HepG2 (cell line): ENCODE data around the gene IQCE. TPM values are rescaled to one million over a fixed set of nuclear protein-coding genes. Genes with fewer than 3 reads are reported as not detected.

Source experiments
- ATAC-seq: fragments of 200-7000 bp; cut with Tn5 transposase; 3 replicates; pipeline ENCODE4 v1.9.1; 2020; ENCODE audit warnings: mild to moderate bottlenecking, moderate library complexity
- BruUV-seq: library from RNA; stranded (reverse); fragments of 400-500 nt; replicated peaks from 2 replicates; lab custom pipeline; 2021; lab: Mats Ljungman, UMichigan
- CTCF ChIA-PET: fragments of 300-600 bp; formaldehyde crosslinking; extraction: SDS; loops from one replicate; lab custom pipeline; 2021; ENCODE audit warnings: low total read pairs, inconsistent platforms, low intra/inter-chr PET ratio; lab: Yijun Ruan, JAX
- POLR2A ChIA-PET: fragments of 350-600 bp; sonication (Branson Sonifier 250); formaldehyde crosslinking; loops from one replicate; lab custom pipeline; 2020; ENCODE audit warnings: antibody characterized with exemption, inconsistent platforms; lab: Yijun Ruan, JAX
- DNase-seq: peaks from one replicate; pipeline ENCODE4 v3.0.0-alpha.2; 2015; ENCODE audit warnings: low spot score
- FAIRE-seq: peaks from 3 replicates; lab custom pipeline; 2011; peaks lifted over from hg19 to GRCh38; lab: Jason Lieb, UNC
- H2AFZ ChIP-seq: one replicate; pipeline ENCODE4 v1.6.1; 2011; ENCODE audit warnings: low read length, inconsistent platforms
- H3K27ac ChIP-seq: fragments of 300-600 bp; 3 replicates; pipeline ENCODE4 v1.8.0; 2011; ENCODE audit warnings: mixed run types, mild to moderate bottlenecking, mixed read lengths, low read length, inconsistent platforms; ENCODE audit not compliant: insufficient read depth; ENCODE audit errors: extremely low read length
- H3K27me3 ChIP-seq, 2 experiments: fragments of 200-600 bp in 1 of 2; 2 replicates in 1 of 2; 3 replicates in 1 of 2; pipeline versions ENCODE4 v1.6.0 to v1.8.0; 2011; ENCODE audit warnings: low read length in 2 of 2, mild to moderate bottlenecking in 2 of 2, moderate library complexity in 2 of 2, inconsistent platforms in 1 of 2; ENCODE audit not compliant: insufficient read depth in 2 of 2, control insufficient read depth in 1 of 2
- H3K36me3 ChIP-seq, 2 experiments: fragments of 200-600 bp in 1 of 2; replicated peaks in 1 of 2; 2 replicates in 1 of 2; 3 replicates in 1 of 2; pipeline versions ENCODE4 v1.5.1 to v1.8.0; 2011; ENCODE audit warnings: low read length in 2 of 2, inconsistent platforms in 1 of 2; ENCODE audit not compliant: insufficient read depth in 2 of 2, control insufficient read depth in 1 of 2
- H3K4me1 ChIP-seq: 2 replicates; pipeline ENCODE4 v1.5.1; 2012; ENCODE audit warnings: low read length, inconsistent platforms; ENCODE audit not compliant: insufficient read depth
- H3K4me2 ChIP-seq: 2 replicates; pipeline ENCODE4 v1.6.0; 2011; ENCODE audit warnings: low read depth, low read length, inconsistent platforms
- H3K4me3 ChIP-seq, 3 experiments: fragments of 200-600 bp in 1 of 3; sonication (generic), shearing (Covaris generic) in 1 of 3; replicated peaks in 1 of 3; 2 replicates each; pipeline ENCODE4 v1.5.1; 2011 to 2016; ENCODE audit warnings: low read length in 3 of 3, inconsistent platforms in 2 of 3, low read depth in 2 of 3, mild to moderate bottlenecking in 2 of 3, control low read depth in 1 of 3, mixed read lengths in 1 of 3; ENCODE audit not compliant: insufficient read depth in 1 of 3
- H3K79me2 ChIP-seq: one replicate; pipeline ENCODE4 v1.6.1; 2011; ENCODE audit warnings: low read length, inconsistent platforms; ENCODE audit not compliant: insufficient read depth
- H3K9ac ChIP-seq: 2 replicates; pipeline ENCODE4 v1.6.0; 2011; ENCODE audit warnings: mild to moderate bottlenecking, low read depth, low read length, inconsistent platforms; ENCODE audit not compliant: insufficient read depth
- H3K9me3 ChIP-seq: 2 replicates; pipeline ENCODE4 v1.5.1; 2012; ENCODE audit warnings: mild to moderate bottlenecking, low read length
- H4K20me1 ChIP-seq: 2 replicates; pipeline ENCODE4 v1.6.0; 2011; ENCODE audit warnings: inconsistent platforms, mild to moderate bottlenecking, low read length, moderate library complexity; ENCODE audit not compliant: insufficient read depth
- HBP1 ChIP-seq: IDR thresholded peaks from 2 replicates; pipeline ENCODE4 v1.6.1; 2016; ENCODE audit warnings: low read depth, control low read depth
- NRL ChIP-seq: sonication (generic); formaldehyde crosslinking; IDR thresholded peaks from 2 replicates; pipeline ENCODE4 v1.5.0; 2020; ENCODE audit warnings: missing genetic modification reagents, mild to moderate bottlenecking, moderate library complexity, borderline replicate concordance
- ZNF407 ChIP-seq: sonication (generic); formaldehyde crosslinking; IDR thresholded peaks from one replicate; pipeline ENCODE4 v1.5.1; 2020; ENCODE audit warnings: mild to moderate bottlenecking, missing genetic modification reagents; ENCODE audit errors: not compliant biosample characterization
- ZNF510 ChIP-seq: sonication (generic); formaldehyde crosslinking; IDR thresholded peaks from 2 replicates; pipeline ENCODE4 v1.4.0; 2020; ENCODE audit warnings: low read depth, mild to moderate bottlenecking, missing genetic modification reagents
- ZNF883 ChIP-seq: sonication (generic); formaldehyde crosslinking; IDR thresholded peaks from 2 replicates; pipeline ENCODE4 v1.5.1; 2020; ENCODE audit warnings: mild to moderate bottlenecking, missing genetic modification reagents; ENCODE audit errors: not compliant biosample characterization
- WGBS: methylation state at CpG from one replicate; pipeline ENCODE4 v1.1.6; 2017; ENCODE audit warnings: low lambda C conversion rate; 5-methylcytosine and 5-hydroxymethylcytosine counted together
- in situ Hi-C: cut with HindIII; loops from 2 replicates; pipeline ENCODE4 v1.10.0; 2017; ENCODE audit warnings: low pct_unique_long_range_greater_than_20kb; ENCODE audit not compliant: extremely low pct_ligation_motif_present
- intact Hi-C: fragments of 100-400 bp; cut with micrococcal nuclease; formaldehyde crosslinking; loops from one replicate; pipeline ENCODE4 v1.10.0; 2022; ENCODE audit not compliant: unreplicated experiment
- polyA plus RNA-seq, 8 experiments: library from polyadenylated mRNA; depleted of rRNA in 3 of 8; stranded (reverse) in 7 of 8; unstranded in 1 of 8; fragments of >200 nt; fragmentation: Illumina TruSeq in 4 of 8; extraction: Trizol in 4 of 8; gene quantifications; 2 replicates each; pipeline versions ENCODE4 v1.2.1 to v1.2.3, GENCODE V29; 2011 to 2016; ENCODE audit warnings: low read depth in 4 of 8, missing spikeins in 1 of 8, mixed read lengths in 1 of 8; ENCODE audit not compliant: insufficient read depth in 1 of 8
- total RNA-seq, 5 experiments: library from RNA; depleted of rRNA; stranded (reverse); fragments of >200 nt; fragmentation: Illumina TruSeq; extraction: Trizol; gene quantifications; 2 replicates each; pipeline ENCODE4 v1.2.3, GENCODE V29; 2016; ENCODE audit warnings: low read depth in 1 of 5

Gene IQCE
- total and polyA plus RNA-seq, 2 of the 13 experiments (the other 11 are each of a cell fraction or from before 2014, with no cell fraction given) = 1.5 to 2.5 TPM

GRCh38 chr7:2521341-2521745 lies 37.4 kb upstream of the IQCE start:
- no TSS peak for BruUV-seq
- Histone ChIP-seq H3K36me3 (no peaks in the 10 kb centered on the region), H4K20me1 (no peaks in the 10 kb centered on the region), H3K4me2 (peak overlapping the region; percentile 56), H3K4me1 (peaks cover 65% of the 10 kb centered on the region), H2AFZ (no peak overlapping the region), H3K79me2 (no peaks in the 10 kb centered on the region), H3K4me3 (peak overlapping the region in 2 of 3 experiments; percentile 54 to 66; a peak in 3 of 6 replicates), H3K27ac (no peak overlapping the region), H3K9me3 (no peaks in the 10 kb centered on the region), H3K9ac (no peak overlapping the region), H3K27me3 (peaks cover 4 to 62% of the 10 kb centered on the region in 2 experiments)
- no peak for ATAC-seq
- ChIA-PET CTCF (no interaction called here), POLR2A (no interaction called here)
- no peak for DNase-seq
- in situ Hi-C loops = no loop called here
- intact Hi-C loops = loop anchor here (5.0 kb wide), 1 partner anchor 44 kb away; the partner anchor contains the start of gene GRIFIN
- WGBS = 6% methylated on average over 6 of the region's 21 CpGs
- no peak for FAIRE-seq
- TF ChIP-seq ZNF883 (CRISPR knock-in tag) (peak; percentile 49), HBP1 (CRISPR knock-in tag) (no peak), NRL (CRISPR knock-in tag) (no peak), ZNF407 (no peak), ZNF510 (CRISPR knock-in tag) (no peak)
